HG02970 (cell line): ENCODE measurements around the gene FANCI.
A peak's percentile ranks its signal among the peaks of the same experiment; 100 is the strongest.

Experiments
- ATAC-seq: cut with Tn5 transposase; IDR thresholded peaks from one replicate; pipeline ENCODE4 v1.9.1; 2021; ENCODE audit warnings: mild to moderate bottlenecking, moderate library complexity, moderate number of reproducible peaks; ENCODE audit not compliant: unreplicated experiment, low FRiP score

FANCI gene

DNA sequence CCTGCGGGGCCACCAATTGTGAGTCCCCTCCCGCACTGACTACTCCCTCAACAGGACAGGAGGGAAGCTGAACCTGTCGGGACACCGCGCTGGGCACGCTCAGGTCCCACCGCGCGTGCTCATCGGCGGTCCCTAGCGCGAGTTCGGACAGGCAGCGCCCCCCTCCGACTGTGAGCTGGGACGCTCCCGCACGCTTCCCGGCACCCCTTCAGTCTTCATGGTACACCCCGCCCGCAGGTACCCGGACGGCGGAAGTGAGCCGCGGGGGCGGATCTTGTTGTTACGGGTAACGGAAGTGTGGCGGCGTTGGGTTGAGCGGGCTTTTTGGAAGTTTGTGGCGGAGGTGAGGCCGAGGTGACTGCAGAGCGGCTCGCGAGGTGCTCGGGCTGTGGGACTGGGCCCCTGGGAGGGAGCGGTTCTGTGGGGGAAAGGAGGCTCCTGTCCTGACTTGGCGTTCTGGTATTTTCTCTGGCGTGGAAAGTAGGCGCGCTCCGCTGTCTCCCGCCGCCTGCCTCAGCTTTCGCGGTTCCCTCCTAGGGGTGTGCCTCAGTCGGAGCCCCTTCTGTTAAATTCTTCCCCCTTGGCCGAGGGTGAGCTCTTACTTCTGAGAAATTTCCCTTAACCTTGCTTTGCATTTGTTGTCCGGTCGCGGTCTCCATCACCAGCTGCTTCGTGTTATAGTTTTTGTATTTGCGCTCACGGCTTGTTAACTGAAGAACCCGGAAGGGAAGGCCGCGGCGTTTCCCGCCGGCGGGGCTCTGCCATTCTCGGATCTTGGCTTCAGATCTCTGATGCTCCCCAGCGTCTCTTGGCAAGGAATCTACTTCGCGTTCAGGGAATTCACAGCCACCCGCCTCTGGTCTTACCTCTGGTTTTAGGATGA, at the start of gene FANCI:
TSS of gene FANCI (plus strand) at position 289 of the 883 bp plus-strand sequence. CDS start 3,669 bp downstream, outside the sequence.
- peak; percentile 94 for ATAC-seq

GRCh38 chr15:89194608-89195007, 49.2 kb upstream of the FANCI start:
- ATAC-seq: no peak

DNA sequence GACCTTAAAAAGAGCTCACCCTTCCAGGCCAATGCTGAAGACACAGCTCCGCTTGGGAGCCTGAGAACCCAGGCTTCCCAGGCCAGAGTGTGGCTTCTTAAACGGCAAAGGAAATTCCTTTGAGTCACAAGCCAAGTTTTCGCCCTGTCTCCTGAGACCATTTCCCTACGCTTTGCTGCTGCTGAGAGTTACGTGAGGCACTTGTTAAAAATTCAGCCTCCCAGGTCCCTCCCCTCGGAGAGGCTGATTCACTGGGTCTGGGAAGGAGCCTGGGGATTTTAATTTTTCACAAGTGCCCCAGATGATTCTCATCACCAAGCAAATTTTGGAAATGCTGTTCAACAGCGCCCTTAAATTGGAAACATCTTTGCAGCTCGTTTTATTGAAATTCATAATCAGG, 47.9 kb upstream of the FANCI start:
- no peak for ATAC-seq

GRCh38 chr15:89196241-89196640, 47.5 kb upstream of the FANCI start:
- no peak for ATAC-seq

- no peak for ATAC-seq
Measured at GRCh38 chr15:89196994-89197393, 46.8 kb upstream of the FANCI start.

DNA sequence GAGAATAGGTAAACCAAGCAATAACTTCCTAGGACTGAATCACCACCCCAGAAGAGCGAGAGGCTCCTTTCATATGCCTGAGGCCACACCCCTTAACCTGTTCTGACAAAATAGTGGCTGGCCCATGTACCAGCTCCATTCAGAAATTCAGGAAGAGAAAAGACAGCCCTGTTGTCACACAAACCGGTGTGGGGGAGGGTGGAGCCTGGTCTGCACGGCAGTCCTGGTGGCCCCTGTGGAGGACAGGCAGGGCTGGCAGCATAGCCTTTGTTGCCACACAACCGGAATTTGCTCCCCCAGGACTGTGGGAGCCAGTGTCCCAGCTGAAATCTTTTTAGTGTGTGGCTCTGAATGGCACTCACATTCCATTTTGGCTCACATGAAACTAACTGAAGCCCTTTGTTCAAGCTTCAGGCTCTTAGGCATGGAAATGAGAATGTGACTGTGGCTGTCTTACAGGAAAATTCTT, 46.2 kb upstream of the FANCI start:
- ATAC-seq: no peak

DNA sequence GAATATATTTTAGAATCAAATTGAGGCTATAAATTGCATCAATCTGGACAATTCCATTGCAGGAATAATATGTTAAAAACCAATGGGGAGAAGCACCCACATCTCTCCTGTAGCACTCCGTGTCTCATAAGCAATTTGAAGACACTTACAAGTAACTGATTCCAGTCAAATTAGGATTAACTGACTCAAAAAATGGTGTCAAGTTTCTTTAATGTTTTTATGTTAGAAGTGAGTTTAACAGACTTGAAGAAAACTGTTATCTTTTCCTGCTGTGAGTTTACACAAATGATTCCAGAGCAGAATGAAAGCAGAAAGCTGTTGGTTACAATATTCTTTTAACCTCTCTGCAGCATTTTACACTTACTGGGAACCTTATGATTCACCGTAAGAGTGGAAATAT, 45.6 kb upstream of the FANCI start:
- no peak for ATAC-seq

GRCh38 chr15:89198934-89199333, 44.8 kb upstream of the FANCI start:
- ATAC-seq: no peak

DNA sequence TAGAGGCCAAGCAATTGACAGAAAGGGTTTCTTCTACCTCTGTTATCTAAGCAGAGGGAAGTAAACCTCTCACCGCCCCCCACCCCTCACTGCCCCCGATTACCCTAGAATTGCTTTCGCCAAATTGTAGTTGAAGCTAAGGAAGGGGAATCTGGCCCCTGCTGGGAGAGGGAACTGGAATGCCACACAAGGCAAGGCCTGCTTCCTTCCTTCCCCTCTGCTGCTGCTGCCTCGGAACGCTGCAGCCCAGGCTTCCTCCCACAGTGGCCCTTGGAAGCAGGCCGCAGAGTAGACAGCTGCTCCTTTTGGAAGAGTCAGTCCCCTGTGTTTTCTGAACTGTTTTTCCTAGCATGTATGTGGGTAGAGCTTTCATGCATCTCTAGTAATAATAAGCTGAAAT, 44.0 kb upstream of the FANCI start:
- ATAC-seq: no peak

DNA sequence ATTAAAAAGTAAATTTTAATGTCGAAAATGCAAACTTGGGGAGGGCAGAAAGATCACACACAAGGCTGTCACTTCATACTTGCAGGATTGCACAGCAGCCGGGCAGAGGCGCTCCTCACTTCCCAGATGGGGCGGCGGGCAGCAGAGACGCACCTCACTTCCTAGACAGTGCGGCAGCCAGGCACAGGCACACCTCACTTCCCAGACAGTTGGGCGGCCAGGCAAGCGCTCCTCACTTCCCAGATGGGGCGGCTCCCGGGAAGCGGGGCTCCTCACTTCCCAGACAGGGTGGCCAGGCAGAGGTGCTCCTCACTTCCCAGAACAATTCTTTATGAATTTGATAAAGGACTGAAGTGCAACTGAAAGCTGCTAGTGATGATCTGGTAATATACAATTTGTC, 43.6 kb upstream of the FANCI start:
- ATAC-seq: no peak

- ATAC-seq: no peak
Measured at GRCh38 chr15:89201465-89202005, 42.2 kb upstream of the FANCI start.

DNA sequence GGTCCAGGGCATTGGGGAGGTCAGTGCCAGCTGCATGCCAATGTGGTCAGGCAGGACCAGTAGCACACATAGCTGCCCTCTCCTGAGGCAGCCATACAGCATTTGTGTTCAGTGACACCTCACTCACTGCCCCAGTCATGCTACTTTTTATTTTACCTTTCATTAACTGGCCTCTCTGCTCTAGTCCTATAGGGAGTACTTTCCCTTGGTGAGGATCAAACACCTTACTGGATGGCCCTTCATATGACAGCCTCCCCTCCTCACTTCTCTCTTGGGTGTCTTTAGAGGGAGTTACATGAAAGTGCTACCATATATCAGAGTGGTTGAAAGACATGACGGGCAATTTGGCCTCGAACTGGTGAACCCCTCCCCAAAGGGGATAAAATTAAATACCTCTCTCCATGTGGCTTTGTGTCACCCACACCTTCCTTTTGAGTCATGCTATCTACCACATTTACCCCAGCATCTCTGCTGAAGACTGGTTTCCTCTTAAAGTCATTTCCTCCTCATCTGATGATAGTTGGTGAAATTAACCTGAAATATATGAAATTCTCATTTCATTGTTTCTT, 40.0 kb upstream of the FANCI start:
- ATAC-seq: no peak

GRCh38 chr15:89205991-89206585, 37.7 kb upstream of the FANCI start:
- ATAC-seq: no peak

GRCh38 chr15:89206908-89207331, 36.9 kb upstream of the FANCI start:
- ATAC-seq: no peak

GRCh38 chr15:89208256-89208655, 35.5 kb upstream of the FANCI start:
- no peak for ATAC-seq

GRCh38 chr15:89209057-89209456, 34.7 kb upstream of the FANCI start:
- no peak for ATAC-seq

- no peak for ATAC-seq
Measured at GRCh38 chr15:89211678-89212170, 32.1 kb upstream of the FANCI start.

DNA sequence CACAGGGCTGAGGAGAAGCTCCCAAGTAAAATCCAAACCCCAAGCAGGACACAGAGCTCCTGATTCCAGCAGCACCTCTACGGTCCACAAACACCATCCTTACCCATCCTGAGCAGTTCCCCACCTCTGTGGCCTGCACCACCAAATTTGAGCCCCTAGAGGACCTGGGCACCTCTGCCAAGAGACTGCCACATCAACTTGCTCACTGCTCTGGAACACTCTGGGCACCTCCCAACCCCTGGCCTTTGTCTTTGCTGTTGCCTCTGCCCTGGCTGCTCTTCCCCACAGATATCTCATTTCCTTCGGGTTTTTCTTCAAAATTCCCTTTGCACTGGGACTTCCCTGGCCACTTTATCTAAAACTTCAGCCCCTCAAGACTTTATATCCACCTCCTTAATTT, 28.2 kb upstream of the FANCI start:
- ATAC-seq: no peak

DNA sequence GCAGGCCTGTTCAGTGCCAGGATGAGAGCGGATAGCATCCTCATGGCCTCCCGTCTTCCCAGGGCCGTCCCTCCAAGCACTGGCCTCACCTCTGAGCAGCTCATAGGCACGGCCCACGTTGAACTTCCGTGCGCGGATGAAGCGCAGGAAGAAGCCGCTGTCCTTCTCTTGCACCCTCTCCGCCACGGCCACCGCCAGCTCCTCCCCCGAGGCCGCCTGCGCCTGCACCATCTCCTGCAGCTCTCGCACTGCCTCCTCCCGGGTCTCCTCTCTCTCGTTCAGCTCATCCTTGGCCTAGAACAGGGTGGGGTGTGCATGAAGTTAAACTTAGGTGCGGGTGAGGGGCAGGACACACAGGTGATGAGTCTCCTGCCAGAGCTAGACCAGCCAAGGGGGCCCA, 26.7 kb upstream of the FANCI start:
- ATAC-seq: no peak

DNA sequence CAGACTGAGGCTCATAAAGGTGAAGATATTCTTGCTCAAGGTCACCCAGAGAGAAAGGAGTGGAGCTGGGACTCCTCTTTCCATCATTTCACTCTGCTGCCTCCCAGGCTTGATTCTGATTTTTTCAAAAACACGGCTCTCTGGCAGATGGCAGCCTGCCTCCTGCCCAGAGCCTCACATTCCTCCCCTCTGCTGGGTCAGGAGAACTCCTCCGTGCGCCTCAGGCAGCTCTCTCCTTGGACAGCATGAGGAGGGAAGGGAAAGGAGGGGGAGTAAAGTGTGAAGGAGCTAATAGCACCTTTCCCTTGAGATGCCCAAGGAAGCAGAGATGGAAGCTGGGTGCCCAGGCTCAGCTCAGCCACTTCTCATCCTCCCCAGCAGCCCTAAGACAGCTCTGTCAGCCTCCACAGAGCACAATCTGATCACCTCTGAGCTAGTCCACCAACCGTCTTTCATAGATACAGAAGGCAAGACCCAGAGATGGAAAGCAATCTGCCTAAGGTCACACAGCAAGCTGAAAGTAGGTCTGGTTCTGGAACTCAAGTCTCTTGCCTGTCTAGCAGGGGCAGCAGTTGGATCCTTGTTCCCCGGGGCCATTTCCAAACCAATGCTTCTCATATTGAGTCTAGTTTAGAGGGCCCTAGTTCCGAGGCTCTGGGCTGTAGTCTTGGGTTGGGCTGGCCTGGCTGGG, 25.9 kb upstream of the FANCI start:
- no peak for ATAC-seq
